ENCODE measurements around the gene RALGPS1. TPM values are rescaled to one million over a fixed set of nuclear protein-coding genes. Genes with fewer than 3 reads are reported as not detected.

The RALGPS1 gene
- total RNA-seq, 1 experiment from 2014 or later: 6.4 TPM

DNA sequence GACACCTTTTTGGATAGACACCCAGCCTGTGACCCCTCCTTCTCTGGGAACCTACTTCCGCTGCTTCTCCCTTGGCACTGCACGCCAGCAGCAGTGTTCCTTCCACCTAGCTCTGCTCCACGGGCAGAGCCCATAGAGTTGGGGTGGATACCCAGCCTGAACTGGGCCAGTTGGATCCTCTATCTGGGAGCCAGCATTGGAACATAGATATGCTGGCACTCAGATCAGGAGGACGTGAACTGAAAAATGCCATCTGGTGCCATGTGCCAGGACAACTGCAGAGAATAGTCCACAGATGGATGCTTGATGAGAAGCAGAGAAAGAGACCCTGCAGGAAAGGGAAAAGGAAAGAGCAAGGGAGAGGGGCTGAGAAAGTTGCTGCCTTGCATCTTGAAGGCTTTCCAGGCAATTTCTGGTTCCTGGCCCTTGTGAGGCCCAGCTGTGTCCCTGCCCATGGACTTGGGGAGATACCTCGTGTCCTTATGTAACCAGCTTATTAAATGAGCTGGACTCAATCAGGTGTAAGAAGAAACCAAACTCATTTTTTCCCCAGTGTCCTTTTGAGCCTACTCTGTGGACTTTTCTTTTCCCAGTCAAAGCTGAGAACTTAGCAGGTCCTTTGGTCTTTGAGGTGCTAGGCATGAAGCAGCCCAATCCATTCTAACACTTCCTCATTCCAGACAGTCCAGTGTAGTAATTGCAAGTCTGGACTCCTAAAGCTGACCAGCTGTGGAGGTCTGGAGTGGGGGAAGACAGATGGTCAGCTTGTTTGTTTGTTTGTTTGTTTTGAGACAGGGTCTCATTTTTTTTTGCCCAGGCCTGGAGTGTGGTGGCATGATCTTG, 168.8 kb downstream of the RALGPS1 start:
- DNase-seq: no peak

DNA sequence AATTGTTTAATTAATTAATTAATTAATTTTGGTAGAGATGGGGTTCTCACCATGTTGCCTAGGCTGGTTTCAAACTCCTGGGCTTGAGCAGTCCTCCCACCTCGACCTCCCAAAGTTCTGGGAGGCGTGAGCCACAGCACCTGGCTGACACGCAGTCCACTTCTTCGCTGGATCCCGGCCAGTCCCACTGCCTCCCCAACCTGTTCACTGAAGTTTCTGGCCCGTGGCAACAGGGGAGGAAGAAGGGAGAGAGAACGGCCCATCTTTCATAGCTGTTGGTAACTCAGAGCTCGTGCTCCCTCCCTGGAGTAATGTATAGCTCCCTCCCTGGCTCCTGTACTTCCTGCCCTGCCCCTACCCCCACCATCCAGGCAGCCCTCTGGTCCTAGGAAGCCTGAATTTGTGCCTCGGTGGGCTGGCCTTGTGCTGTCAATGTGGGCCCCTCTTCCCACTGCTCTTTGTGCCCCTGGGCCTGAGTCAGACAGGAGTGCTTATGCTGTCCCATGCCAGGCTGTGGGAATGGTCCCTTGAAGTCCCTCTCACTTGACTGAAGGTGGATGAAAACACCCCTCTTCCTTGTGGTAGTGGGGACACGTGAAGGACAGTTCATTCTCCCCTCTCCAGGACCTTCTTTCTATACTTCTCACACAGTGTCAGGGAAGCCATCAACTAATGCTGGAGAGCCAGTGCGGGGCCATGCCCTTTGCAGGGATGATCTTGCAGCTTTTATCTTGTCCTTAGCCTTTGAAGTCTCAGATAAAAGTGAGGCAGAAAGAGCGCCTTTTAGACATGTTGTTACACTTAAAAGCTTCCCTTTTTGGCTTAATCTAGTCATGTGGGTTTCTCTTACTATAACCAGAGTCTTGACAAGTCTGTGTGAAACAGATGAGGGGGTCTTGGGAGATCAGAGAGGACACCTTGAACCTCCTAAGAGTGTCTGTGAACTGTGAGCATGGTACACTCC, 169.8 kb downstream of the RALGPS1 start:
- H3K4me3 ChIP-seq (ENCODE audit: insufficient read depth, low read depth, low read length): no peak overlapping the region
- DNase-seq: no peak
- H3K36me3 ChIP-seq (replicated peaks; ENCODE audit: control insufficient read depth, insufficient read depth, low read length): no peaks in the 10 kb centered on the region
- no peaks in the 10 kb centered on the region for H3K27me3 ChIP-seq (ENCODE audit: control insufficient read depth, insufficient read depth, low read length)

More for the DNA sequence above, 168.8 kb downstream of the RALGPS1 start:
- Histone ChIP-seq H3K36me3 (replicated peaks; ENCODE audit: control insufficient read depth, insufficient read depth, low read length) (no peaks in the 10 kb centered on the region), H3K4me3 (ENCODE audit: insufficient read depth, low read depth, low read length) (no peak overlapping the region), H3K27me3 (ENCODE audit: control insufficient read depth, insufficient read depth, low read length) (no peaks in the 10 kb centered on the region)

DNA sequence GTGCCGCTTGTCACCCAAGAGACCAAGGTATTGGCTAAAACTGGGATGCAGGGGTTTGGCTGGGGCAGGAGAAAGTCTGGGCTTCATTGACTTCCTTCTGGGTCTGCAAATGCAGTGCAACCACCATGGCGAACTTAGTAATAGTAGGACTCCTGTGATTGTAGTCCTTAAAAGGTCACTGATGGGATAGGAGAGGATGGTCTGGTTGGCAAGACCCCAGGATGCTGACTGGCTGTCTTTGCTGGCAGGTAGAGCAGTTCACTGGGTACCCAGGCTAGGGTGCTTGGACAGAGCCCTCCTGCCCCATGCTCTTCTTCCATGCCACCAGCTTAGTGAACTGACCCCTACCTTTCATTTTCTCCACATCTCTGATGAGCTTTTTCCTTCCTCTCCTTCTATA, 170.6 kb downstream of the RALGPS1 start:
- DNase-seq: no peak
- Histone ChIP-seq H3K36me3 (replicated peaks; ENCODE audit: control insufficient read depth, insufficient read depth, low read length) (no peaks in the 10 kb centered on the region), H3K4me3 (ENCODE audit: insufficient read depth, low read depth, low read length) (no peak overlapping the region), H3K27me3 (ENCODE audit: control insufficient read depth, insufficient read depth, low read length) (no peaks in the 10 kb centered on the region)

DNA sequence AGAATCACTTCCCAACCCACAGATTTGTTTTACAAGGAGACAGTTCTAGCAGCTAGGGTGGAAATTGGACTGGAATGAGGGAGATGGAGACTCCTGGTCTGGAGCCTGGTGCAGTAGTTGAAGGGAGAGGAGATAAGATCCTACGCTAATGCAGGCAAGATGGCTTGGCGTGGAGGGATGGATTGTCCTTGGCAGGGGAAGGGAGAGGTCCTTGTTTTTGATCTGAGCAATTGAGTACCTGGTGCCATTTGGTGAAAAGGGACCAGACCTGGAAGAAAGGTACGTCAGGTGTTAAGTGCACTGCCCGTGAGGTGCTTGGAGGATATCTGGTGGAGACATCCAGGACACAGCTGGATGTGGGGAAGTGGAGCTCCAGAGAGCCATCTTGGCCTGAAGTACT, 172.2 kb downstream of the RALGPS1 start:
- 0 out of 2 replicates have a peak, but pooled peaks cover 1% of the 10 kb centered on the region for H3K36me3 ChIP-seq (replicated peaks; ENCODE audit: control insufficient read depth, insufficient read depth, low read length)
- no peak for DNase-seq
- H3K27me3 ChIP-seq (ENCODE audit: control insufficient read depth, insufficient read depth, low read length): no peaks in the 10 kb centered on the region

DNA sequence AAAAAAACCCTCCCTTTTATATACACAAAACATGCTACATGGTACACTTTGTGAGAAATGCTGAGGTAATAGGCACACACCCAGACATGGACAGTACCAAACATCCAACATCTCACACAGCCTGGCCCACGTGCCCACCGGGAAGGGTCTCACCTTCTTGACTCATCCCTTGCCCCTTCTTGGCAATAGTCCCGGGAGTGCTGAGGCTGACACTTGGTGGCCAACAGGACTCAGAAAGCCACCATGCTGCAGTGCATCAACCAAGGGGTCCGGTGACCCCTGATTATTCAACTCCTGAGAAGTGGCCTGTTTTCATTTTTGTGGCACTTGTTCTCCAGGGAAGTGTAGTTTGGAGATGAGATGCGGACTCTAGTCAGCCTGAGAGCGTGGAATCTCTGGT, 172.8 kb downstream of the RALGPS1 start:
- DNase-seq: no peak
- H3K4me3 ChIP-seq (ENCODE audit: insufficient read depth, low read depth, low read length): no peak overlapping the region
- H3K36me3 ChIP-seq (replicated peaks; ENCODE audit: control insufficient read depth, insufficient read depth, low read length): 0 out of 2 replicates have a peak, but pooled peaks cover 1% of the 10 kb centered on the region
- H3K27me3 ChIP-seq (ENCODE audit: control insufficient read depth, insufficient read depth, low read length): no peaks in the 10 kb centered on the region

More for the DNA sequence above, 172.2 kb downstream of the RALGPS1 start:
- H3K4me3 ChIP-seq (ENCODE audit: insufficient read depth, low read depth, low read length): no peak overlapping the region

DNA sequence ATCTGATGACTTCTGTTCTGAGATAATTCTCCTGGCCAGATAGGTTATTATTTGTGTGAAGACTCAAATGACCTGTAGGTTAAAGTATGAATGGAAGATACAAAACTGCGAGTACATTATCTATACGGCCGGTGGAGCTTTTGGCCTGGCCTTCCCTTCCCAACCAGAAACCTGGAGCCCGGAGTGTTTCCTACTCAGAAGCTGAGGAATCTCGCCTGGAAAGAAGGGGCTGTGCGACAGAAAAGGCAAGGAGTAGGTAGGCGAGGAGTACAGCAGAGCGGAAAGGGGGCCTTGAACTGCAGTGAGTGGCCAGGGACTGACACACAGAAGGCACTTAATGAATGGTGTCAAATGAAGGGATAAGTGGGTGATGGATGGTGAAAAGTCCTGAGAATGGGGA, 173.3 kb downstream of the RALGPS1 start:
- Histone ChIP-seq H3K36me3 (replicated peaks; ENCODE audit: control insufficient read depth, insufficient read depth, low read length) (0 out of 2 replicates have a peak, but pooled peaks cover 1% of the 10 kb centered on the region), H3K27me3 (ENCODE audit: control insufficient read depth, insufficient read depth, low read length) (no peaks in the 10 kb centered on the region), H3K4me3 (ENCODE audit: insufficient read depth, low read depth, low read length) (no peak overlapping the region)
- DNase-seq: no peak

DNA sequence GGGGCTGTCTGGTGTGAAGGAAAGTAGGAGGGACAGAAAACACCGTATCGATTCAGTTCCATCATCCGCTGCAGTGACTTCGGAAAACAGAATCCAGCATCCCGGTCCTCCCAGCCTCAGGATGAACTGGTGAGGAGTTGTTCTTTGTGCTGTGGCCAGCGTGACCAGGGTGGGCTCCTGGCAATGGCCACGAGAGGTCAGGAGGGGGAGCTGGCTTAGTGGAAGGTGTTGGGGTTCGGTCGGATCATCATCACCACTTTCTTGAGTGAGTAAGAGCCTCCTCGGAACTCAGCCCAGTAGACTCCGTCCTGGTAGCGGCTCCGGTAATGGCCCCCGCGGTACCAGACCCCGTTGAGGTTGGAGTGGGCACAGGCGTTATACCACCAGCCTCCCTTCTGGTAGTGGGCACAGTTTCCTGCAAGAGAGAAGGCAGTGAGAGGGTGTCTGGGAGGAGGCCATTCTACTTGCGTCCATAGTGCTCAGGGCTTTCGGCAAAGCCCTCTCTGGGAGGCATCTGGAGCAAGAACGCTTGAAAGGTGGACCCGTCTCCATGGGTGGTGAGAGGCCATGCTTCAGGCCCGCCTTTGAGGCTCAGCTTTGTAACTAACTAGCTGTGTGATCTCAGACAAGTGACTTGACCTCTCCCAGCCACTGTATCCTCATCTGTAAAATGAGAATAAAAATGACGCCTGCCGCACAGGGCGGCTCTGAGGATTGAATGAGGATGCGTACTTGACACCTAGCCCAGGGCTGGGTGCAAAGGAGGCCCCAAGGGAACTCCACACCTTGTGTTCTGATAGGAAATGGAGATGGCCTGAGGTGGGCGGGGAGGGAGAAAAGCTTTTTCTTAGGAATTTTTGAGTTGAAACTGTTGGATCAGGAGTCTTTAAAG, 174.4 kb downstream of the RALGPS1 start:
- DNase-seq: no peak
- Histone ChIP-seq H3K27me3 (ENCODE audit: control insufficient read depth, insufficient read depth, low read length) (no peaks in the 10 kb centered on the region), H3K36me3 (replicated peaks; ENCODE audit: control insufficient read depth, insufficient read depth, low read length) (0 out of 2 replicates have a peak, but pooled peaks cover 1% of the 10 kb centered on the region), H3K4me3 (ENCODE audit: insufficient read depth, low read depth, low read length) (no peak overlapping the region)

DNA sequence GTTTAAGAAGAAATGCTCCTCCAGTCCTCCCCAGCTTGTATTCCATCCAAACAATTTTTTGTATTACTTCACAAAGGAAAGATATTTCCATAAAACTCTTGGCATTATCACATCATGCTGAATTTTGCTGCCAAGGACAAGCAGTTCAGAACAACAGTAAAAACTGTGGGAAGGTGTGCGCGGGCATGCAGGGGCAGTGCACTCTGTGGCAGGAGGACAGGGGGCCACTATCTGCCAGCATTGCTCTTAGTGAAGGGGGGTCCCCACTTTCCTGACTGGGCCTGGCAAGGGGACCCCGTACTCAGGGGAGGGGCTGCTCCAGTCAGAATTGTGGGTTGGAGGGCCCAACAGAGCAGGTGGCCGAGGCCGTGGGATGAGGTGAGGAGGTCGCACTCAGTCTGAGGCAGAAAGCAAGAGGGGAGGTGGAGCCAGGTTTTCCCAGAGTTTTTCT, 175.1 kb downstream of the RALGPS1 start:
- H3K4me3 ChIP-seq (ENCODE audit: insufficient read depth, low read depth, low read length): no peak overlapping the region
- H3K27me3 ChIP-seq (ENCODE audit: control insufficient read depth, insufficient read depth, low read length): no peaks in the 10 kb centered on the region
- 0 out of 2 replicates have a peak, but pooled peaks cover 1% of the 10 kb centered on the region for H3K36me3 ChIP-seq (replicated peaks; ENCODE audit: control insufficient read depth, insufficient read depth, low read length)
- no peak for DNase-seq

DNA sequence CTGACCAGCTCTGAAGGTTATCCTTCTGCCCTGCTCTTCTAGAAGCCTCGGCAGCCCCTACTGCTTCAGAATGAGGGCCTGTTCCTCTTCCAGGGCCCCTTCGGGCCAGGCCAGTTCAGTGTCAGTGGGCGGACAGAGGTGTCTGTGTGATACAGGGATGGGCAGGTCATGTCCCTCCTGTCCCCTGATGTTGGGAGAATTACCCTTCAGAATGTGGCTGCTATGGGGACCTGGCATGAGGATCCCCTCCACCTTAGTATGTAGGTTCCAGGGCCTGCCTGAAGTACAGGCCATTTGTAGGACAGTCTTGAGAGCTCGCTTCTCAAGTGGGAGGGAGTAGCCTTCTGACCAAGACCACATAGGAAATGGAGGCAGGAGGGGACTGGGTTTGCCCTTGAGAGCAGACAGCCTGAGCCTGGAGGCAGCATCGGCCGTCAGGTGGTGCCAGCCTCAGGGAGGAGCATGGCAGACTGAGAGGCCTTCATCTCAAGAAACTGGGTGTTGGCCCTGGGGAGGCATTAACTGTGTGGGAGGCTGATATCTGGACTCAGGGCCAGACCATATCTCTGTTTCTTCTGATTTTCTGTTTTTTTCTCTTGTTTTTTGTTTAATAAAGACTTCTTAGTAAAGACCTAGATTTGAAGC, 175.9 kb downstream of the RALGPS1 start:
- H3K4me3 ChIP-seq (ENCODE audit: insufficient read depth, low read depth, low read length): no peak overlapping the region
- H3K36me3 ChIP-seq (replicated peaks; ENCODE audit: control insufficient read depth, insufficient read depth, low read length): 0 out of 2 replicates have a peak, but pooled peaks cover 1% of the 10 kb centered on the region
- DNase-seq: no peak
- H3K27me3 ChIP-seq (ENCODE audit: control insufficient read depth, insufficient read depth, low read length): no peaks in the 10 kb centered on the region

DNA sequence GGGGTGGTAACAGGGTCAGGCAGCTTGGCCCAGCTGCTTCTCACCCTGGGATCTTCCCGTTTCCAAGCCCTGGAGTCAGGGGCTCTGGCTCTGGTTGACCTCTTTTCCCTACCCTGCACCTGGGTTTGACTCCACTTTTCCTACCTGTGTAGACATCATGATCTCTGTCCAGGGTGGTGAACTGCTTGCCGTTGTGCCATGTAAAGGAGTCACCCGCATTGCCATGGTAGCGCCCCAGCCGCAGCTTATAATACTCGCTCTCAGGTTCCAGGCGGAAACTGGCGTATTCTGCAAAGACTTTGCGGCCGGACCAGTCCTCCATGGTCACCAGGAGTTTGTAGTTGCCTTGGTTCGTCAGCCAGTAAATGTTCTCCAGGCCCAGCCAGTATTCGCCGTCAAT, 176.9 kb downstream of the RALGPS1 start:
- no peak for DNase-seq
- H3K27me3 ChIP-seq (ENCODE audit: control insufficient read depth, insufficient read depth, low read length): no peaks in the 10 kb centered on the region
- H3K36me3 ChIP-seq (replicated peaks; ENCODE audit: control insufficient read depth, insufficient read depth, low read length): 0 out of 2 replicates have a peak, but pooled peaks cover 1% of the 10 kb centered on the region
- no peak overlapping the region for H3K4me3 ChIP-seq (ENCODE audit: insufficient read depth, low read depth, low read length)

DNA sequence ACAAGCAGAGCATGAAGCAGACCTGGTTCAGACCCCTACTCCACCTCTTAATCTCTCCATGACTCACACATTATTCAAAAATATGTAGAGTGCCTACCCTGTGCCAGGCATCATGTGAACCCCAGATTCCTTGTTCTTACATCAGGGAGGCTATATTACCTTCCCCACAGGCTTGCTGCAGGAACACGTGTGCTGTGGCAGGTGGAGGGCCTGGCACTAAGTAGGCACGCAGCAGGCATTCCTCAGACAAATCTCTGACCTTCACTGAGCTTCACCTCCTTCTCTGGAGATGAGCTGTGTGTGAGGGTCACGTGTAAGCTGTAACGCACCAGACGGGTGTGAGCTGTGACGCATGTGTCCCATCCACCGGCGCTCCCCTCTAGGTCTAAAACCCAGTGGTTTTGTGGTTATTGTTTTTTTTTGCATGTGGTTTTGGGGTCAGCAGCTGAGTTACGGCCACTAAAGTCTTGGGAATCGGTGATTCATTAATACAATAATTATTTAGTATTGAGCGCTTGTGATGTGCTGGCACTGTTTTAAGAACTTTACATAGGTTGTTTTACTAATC, 177.5 kb downstream of the RALGPS1 start:
- no peaks in the 10 kb centered on the region for H3K27me3 ChIP-seq (ENCODE audit: control insufficient read depth, insufficient read depth, low read length)

DNA sequence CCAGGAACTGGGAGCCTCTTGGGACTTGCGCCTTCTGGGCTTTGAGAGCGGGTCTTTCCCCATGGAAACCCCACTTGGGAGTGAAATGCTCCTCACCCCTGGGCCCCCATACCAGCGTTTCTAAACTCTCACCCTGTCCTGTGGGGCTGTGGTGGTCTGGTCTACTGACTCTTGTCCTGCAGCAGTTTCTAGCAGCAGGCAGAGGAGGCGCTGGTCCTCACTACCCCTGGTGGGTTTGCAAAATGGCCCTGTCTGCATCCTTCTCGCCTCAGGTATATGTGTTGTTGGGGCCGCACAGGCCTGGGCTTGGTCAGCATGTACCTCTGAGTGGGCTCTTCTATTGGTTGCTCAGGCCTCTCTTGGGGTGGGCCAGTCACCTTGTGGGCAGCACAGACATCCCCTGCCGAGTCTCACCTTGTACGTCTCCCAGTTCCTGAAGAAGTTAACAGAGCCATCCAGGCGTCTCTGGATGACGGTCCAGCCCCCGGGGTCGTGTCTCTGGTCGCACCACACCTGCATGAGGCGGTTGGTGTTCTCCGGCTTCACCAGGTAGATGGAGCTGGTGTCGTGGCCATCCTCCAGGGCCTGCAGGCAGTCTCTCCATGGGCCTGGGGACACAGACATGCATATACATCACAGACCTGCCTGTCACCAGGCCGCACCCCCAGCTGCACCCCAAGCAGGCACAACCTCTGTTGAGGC, 178.9 kb downstream of the RALGPS1 start:
- Histone ChIP-seq H3K27me3 (ENCODE audit: control insufficient read depth, insufficient read depth, low read length) (no peaks in the 10 kb centered on the region), H3K36me3 (replicated peaks; ENCODE audit: control insufficient read depth, insufficient read depth, low read length) (peaks cover 1% of the 10 kb centered on the region; the same call in 1 of the 2 replicates), H3K4me3 (ENCODE audit: insufficient read depth, low read depth, low read length) (no peak overlapping the region)
- peak; percentile 64 for DNase-seq

More for the DNA sequence above, 177.5 kb downstream of the RALGPS1 start:
- no peak for DNase-seq
- Histone ChIP-seq H3K36me3 (replicated peaks; ENCODE audit: control insufficient read depth, insufficient read depth, low read length) (0 out of 2 replicates have a peak, but pooled peaks cover 1% of the 10 kb centered on the region), H3K4me3 (ENCODE audit: insufficient read depth, low read depth, low read length) (no peak overlapping the region)

All from H7 (cell line).